ENCODE data around the gene CFAP74. TPM values are rescaled to one million over a fixed set of nuclear protein-coding genes. Genes with fewer than 3 reads are reported as not detected.

The CFAP74 gene
- total and polyA plus RNA-seq, 2 of the 13 experiments (the other 11 are each of a cell fraction or from before 2014, with no cell fraction given) = 0.27 to 0.62 TPM

- TF ChIP-seq ZNF512B (CRISPR knock-in tag; IDR thresholded peaks at IDR 0.05; ENCODE audit: borderline replicate concordance) = no peak
- TF ChIP-seq HNRNPL (IDR thresholded peaks at IDR 0.05; ENCODE audit: low read depth, low read length) = peak; percentile 83; the same call in 1 of the 2 replicates
- no peak; the same call in 1 of the 2 replicates for TF ChIP-seq FOXA3 (CRISPR knock-in tag; IDR thresholded peaks at IDR 0.05)
- no peak for TF ChIP-seq ZNF496 (CRISPR knock-in tag; IDR thresholded peaks at IDR 0.05; ENCODE audit: insufficient replicate concordance)
- peak; percentile 66; the same call in 1 of the 2 replicates for TF ChIP-seq PHF8 (CRISPR knock-in tag; IDR thresholded peaks at IDR 0.05)
- TF ChIP-seq ZNF138 (CRISPR knock-in tag; IDR thresholded peaks at IDR 0.05; ENCODE audit: low read depth) = 0 out of 2 replicates have a peak, but pooled peaks have one; percentile 45
- peak; percentile 31; the same call in 1 of the 2 replicates for TF ChIP-seq ETV5 (CRISPR knock-in tag; IDR thresholded peaks at IDR 0.05; ENCODE audit: borderline replicate concordance)
- TF ChIP-seq ZNF484 (CRISPR knock-in tag; IDR thresholded peaks at IDR 0.05; ENCODE audit: borderline replicate concordance, low read depth) = no peak
- no peak for TF ChIP-seq ZBTB21 (CRISPR knock-in tag; IDR thresholded peaks at IDR 0.05)
- peak; percentile 64; the same call in 1 of the 2 replicates for TF ChIP-seq ZNF614 (CRISPR knock-in tag; IDR thresholded peaks at IDR 0.05; ENCODE audit: borderline replicate concordance)
- peak; percentile 53; the same call in 1 of the 2 replicates for TF ChIP-seq SP5 (CRISPR knock-in tag; IDR thresholded peaks at IDR 0.05; ENCODE audit: borderline replicate concordance, low read depth)
- TF ChIP-seq TAF1 (CRISPR knock-in tag; IDR thresholded peaks at IDR 0.05) = peak; percentile 39
- TF ChIP-seq ATF7-NPFF (CRISPR knock-in tag; IDR thresholded peaks at IDR 0.05; ENCODE audit: low read depth) = no peak
- peak; percentile 71 for TF ChIP-seq HNF4A (CRISPR knock-in tag; IDR thresholded peaks at IDR 0.05)
- TF ChIP-seq JUND (CRISPR knock-in tag; IDR thresholded peaks at IDR 0.05) = peak; percentile 51; the same call in 1 of the 2 replicates
- TF ChIP-seq THAP7 (CRISPR knock-in tag; IDR thresholded peaks at IDR 0.05) = no peak
- peak; percentile 26; the same call in 1 of the 2 replicates for TF ChIP-seq BORCS8-MEF2B (CRISPR knock-in tag; IDR thresholded peaks at IDR 0.05)
- TF ChIP-seq HES4 (CRISPR knock-in tag; IDR thresholded peaks at IDR 0.05; ENCODE audit: borderline replicate concordance) = no peak; the same call in 1 of the 2 replicates
- no peak; the same call in 1 of the 2 replicates for TF ChIP-seq IRF2 (CRISPR knock-in tag; IDR thresholded peaks at IDR 0.05)
- TF ChIP-seq AGO1 (IDR thresholded peaks at IDR 0.05; ENCODE audit: low read depth, low read length, poor library complexity, severe bottlenecking) = peak; percentile 23
- TF ChIP-seq THAP9 (CRISPR knock-in tag; IDR thresholded peaks at IDR 0.05; ENCODE audit: borderline replicate concordance) = no peak
These were observed 43.6 kb upstream of the CFAP74 start (continued) for GRCh38 chr1:2046953-2047748.

Data from HepG2 (cell line).